Neural cell (in vitro differentiated cells): Measurements from ENCODE around the gene ADSS1.

ENCODE experiments used
- CTCF ChIP-seq: fragments of 450-650 bp; IDR thresholded peaks from 2 replicates; pipeline ENCODE4 v1.5.1; 2014; ENCODE audit warnings: antibody characterized with exemption, mild to moderate bottlenecking, moderate library complexity; ENCODE audit not compliant: poor library complexity, severe bottlenecking
- EP300 ChIP-seq: fragments of 450-650 bp; conservative IDR thresholded peaks from 2 replicates; pipeline ENCODE4 v1.6.1; 2014; ENCODE audit warnings: antibody characterized with exemption, mild to moderate bottlenecking, moderate library complexity; ENCODE audit not compliant: poor library complexity, severe bottlenecking
- EZH2 ChIP-seq: fragments of 200-600, 300-800 bp; shearing (Covaris generic), sonication (generic); IDR thresholded peaks from 2 replicates; pipeline ENCODE4 v1.6.1; 2014; ENCODE audit warnings: antibody characterized with exemption, low read length, borderline replicate concordance, mild to moderate bottlenecking; ENCODE audit not compliant: insufficient read depth, poor library complexity, severe bottlenecking
- MXI1 ChIP-seq: fragments of 450-650 bp; conservative IDR thresholded peaks from 2 replicates; pipeline ENCODE4 v1.6.1; 2014; ENCODE audit warnings: antibody characterized with exemption, mild to moderate bottlenecking; ENCODE audit not compliant: poor library complexity, severe bottlenecking
- POLR2AphosphoS5 ChIP-seq: IDR thresholded peaks from 2 replicates; pipeline ENCODE4 v1.6.1; 2012
- SMC3 ChIP-seq: fragments of 450-650 bp; conservative IDR thresholded peaks from 2 replicates; pipeline ENCODE4 v1.6.1; 2014; ENCODE audit warnings: antibody characterized with exemption, mild to moderate bottlenecking, moderate library complexity; ENCODE audit not compliant: poor library complexity
- TAF1 ChIP-seq: IDR thresholded peaks from 2 replicates; pipeline ENCODE4 v1.6.1; 2012; ENCODE audit warnings: low read depth
- TF ChIP-seq, protein P1 (sequence below): IDR thresholded peaks from 2 replicates; pipeline ENCODE4 v1.6.1; 2012; ENCODE audit warnings: borderline replicate concordance

DNA sequence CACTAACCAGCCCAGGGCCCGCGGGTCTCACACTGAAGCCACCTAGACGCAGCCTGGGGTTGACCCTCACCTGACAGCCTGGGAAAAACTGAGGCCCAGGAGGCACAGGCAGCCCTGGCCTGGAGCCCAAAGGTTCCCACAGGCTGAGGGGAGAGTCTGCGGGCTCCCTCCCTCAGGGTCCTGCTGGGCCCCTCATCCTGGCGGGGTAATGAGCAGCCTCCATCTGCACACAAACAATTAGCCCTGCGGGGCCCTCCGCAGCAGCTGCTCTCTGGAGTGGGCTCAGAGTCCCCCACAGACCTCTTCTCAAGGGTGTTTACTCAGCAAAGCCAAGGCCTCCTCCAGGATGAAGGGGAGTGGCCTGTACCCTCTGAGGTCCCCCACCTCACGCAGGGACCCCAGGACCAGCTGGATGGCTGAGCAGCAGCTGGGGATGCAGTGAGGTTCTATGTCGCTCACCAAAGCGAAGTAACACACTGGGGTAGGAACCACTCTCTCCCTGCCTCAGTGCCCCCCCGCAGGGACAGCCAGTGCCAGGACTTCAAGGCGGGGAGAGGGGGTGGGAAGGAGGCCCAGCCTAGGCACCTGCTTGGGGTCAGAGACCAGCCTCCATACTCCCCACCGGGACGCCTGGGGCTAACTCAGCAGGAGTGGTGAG lies 64.3 kb downstream of the ADSS1 start:
- TF ChIP-seq CTCF = no peak
- TF ChIP-seq EZH2 = no peak
- TF ChIP-seq, protein P1, sequence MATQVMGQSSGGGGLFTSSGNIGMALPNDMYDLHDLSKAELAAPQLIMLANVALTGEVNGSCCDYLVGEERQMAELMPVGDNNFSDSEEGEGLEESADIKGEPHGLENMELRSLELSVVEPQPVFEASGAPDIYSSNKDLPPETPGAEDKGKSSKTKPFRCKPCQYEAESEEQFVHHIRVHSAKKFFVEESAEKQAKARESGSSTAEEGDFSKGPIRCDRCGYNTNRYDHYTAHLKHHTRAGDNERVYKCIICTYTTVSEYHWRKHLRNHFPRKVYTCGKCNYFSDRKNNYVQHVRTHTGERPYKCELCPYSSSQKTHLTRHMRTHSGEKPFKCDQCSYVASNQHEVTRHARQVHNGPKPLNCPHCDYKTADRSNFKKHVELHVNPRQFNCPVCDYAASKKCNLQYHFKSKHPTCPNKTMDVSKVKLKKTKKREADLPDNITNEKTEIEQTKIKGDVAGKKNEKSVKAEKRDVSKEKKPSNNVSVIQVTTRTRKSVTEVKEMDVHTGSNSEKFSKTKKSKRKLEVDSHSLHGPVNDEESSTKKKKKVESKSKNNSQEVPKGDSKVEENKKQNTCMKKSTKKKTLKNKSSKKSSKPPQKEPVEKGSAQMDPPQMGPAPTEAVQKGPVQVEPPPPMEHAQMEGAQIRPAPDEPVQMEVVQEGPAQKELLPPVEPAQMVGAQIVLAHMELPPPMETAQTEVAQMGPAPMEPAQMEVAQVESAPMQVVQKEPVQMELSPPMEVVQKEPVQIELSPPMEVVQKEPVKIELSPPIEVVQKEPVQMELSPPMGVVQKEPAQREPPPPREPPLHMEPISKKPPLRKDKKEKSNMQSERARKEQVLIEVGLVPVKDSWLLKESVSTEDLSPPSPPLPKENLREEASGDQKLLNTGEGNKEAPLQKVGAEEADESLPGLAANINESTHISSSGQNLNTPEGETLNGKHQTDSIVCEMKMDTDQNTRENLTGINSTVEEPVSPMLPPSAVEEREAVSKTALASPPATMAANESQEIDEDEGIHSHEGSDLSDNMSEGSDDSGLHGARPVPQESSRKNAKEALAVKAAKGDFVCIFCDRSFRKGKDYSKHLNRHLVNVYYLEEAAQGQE = no peak
- no peak for TF ChIP-seq EP300
- TF ChIP-seq POLR2AphosphoS5 = no peak
- no peak for TF ChIP-seq MXI1
- TF ChIP-seq TAF1 = no peak
- TF ChIP-seq SMC3 = no peak
